Adrenal gland (tissue), 5 donors: ENCODE measurements around the gene ABCB10.
"Not testable (repeated sequence)": the region's sequence is repeated elsewhere in the genome, so short reads cannot be mapped to it uniquely, and the experiment has no call there.

Experiments
- POLR2A ChIP-seq, 2 donors: fragments of 450-650 bp; IDR thresholded peaks; one replicate each; pipeline ENCODE4 v1.6.1; 2017; ENCODE audit warnings: antibody characterized with exemption in 2 of 2, mild to moderate bottlenecking in 2 of 2, moderate library complexity in 1 of 2
- TF ChIP-seq, protein P1 (sequence below), 6 experiments: fragments of 450-650 bp in 4 of 6; fragments of 200-600 bp in 2 of 6; sonication (generic) in 1 of 6; IDR thresholded peaks; 1 replicate in 5 of 6; 2 replicates in 1 of 6; pipeline versions ENCODE4 v1.5.1 to v1.8.0; 2016 to 2021; ENCODE audit warnings: antibody characterized with exemption in 6 of 6, mild to moderate bottlenecking in 2 of 6, moderate library complexity in 1 of 6
- donor health status: DM: no; HTN: no; CAD: no.

- not testable (repeated sequence) for TF ChIP-seq POLR2A (IDR thresholded peaks at IDR 0.05)
- TF ChIP-seq, protein P1, sequence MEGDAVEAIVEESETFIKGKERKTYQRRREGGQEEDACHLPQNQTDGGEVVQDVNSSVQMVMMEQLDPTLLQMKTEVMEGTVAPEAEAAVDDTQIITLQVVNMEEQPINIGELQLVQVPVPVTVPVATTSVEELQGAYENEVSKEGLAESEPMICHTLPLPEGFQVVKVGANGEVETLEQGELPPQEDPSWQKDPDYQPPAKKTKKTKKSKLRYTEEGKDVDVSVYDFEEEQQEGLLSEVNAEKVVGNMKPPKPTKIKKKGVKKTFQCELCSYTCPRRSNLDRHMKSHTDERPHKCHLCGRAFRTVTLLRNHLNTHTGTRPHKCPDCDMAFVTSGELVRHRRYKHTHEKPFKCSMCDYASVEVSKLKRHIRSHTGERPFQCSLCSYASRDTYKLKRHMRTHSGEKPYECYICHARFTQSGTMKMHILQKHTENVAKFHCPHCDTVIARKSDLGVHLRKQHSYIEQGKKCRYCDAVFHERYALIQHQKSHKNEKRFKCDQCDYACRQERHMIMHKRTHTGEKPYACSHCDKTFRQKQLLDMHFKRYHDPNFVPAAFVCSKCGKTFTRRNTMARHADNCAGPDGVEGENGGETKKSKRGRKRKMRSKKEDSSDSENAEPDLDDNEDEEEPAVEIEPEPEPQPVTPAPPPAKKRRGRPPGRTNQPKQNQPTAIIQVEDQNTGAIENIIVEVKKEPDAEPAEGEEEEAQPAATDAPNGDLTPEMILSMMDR (IDR thresholded peaks at IDR 0.05) = not testable (repeated sequence)
Observed at GRCh38 chr1:229511201-229511600, 47.3 kb downstream of the ABCB10 start.
